Endodermal cell (in vitro differentiated cells): ENCODE results near the gene EDARADD. TPM values are rescaled to one million over a fixed set of nuclear protein-coding genes. Genes with fewer than 3 reads are reported as not detected.
A peak's percentile ranks its signal among the peaks of the same experiment; 100 is the strongest.

Source experiments
- DNase-seq: peaks from one replicate; pipeline ENCODE4 v3.0.0-alpha.2; 2017
- H3K27ac ChIP-seq: 2 replicates; pipeline ENCODE4 v1.5.1; 2013; ENCODE audit warnings: mild to moderate bottlenecking, low read depth, low read length, moderate library complexity
- H3K27me3 ChIP-seq: 2 replicates; pipeline ENCODE4 v1.6.1; 2013; ENCODE audit warnings: mild to moderate bottlenecking, low read length, moderate library complexity; ENCODE audit not compliant: insufficient read depth, control insufficient read depth, poor library complexity, severe bottlenecking
- H3K36me3 ChIP-seq: 2 replicates; pipeline ENCODE4 v1.7.0; 2013; ENCODE audit warnings: mild to moderate bottlenecking, low read length, moderate library complexity; ENCODE audit not compliant: control insufficient read depth, insufficient read depth
- H3K4me1 ChIP-seq: one replicate; pipeline ENCODE4 v1.7.0; 2013; ENCODE audit warnings: low read length; ENCODE audit not compliant: control insufficient read depth, insufficient read depth
- H3K4me3 ChIP-seq: 2 replicates; pipeline ENCODE4 v1.5.1; 2013; ENCODE audit warnings: mild to moderate bottlenecking, low read length, moderate library complexity
- H3K9ac ChIP-seq: 2 replicates; pipeline ENCODE4 v1.6.1; 2013; ENCODE audit warnings: mild to moderate bottlenecking, low read length, moderate library complexity; ENCODE audit not compliant: poor library complexity, severe bottlenecking; ENCODE audit errors: extremely low read depth
- H3K9me3 ChIP-seq: 2 replicates; pipeline ENCODE4 v1.6.1; 2013; ENCODE audit warnings: mild to moderate bottlenecking, low read length, moderate library complexity; ENCODE audit not compliant: control insufficient read depth
- H3K27ac Mint-ChIP-seq: 2 replicates; pipeline ENCODE4 v1.8.0; 2020; ENCODE audit warnings: mixed read lengths
- H3K27me3 Mint-ChIP-seq: 2 replicates; pipeline ENCODE4 v1.8.0; 2021; ENCODE audit warnings: mild to moderate bottlenecking, mixed read lengths; ENCODE audit not compliant: insufficient read depth
- H3K36me3 Mint-ChIP-seq: 2 replicates; pipeline ENCODE4 v1.8.0; 2020; ENCODE audit warnings: low read depth, mixed read lengths
- H3K4me1 Mint-ChIP-seq: 2 replicates; pipeline ENCODE4 v1.8.0; 2020; ENCODE audit warnings: mixed read lengths
- H3K4me3 Mint-ChIP-seq: 2 replicates; pipeline ENCODE4 v1.8.0; 2020; ENCODE audit warnings: mild to moderate bottlenecking, moderate library complexity, mixed read lengths
- H3K9me3 Mint-ChIP-seq: 2 replicates; pipeline ENCODE4 v1.8.0; 2020; ENCODE audit warnings: mild to moderate bottlenecking, mixed read lengths
- CTCF ChIP-seq: fragments of 200-600 bp; sonication (generic); conservative IDR thresholded peaks from 2 replicates; pipeline ENCODE4 v1.5.0; 2021; ENCODE audit warnings: antibody characterized with exemption, mild to moderate bottlenecking
- WGBS, 2 experiments: methylation state at CpG; one replicate each; pipeline versions ENCODE4 v1.1.5 to v1.1.7; 2013; ENCODE audit warnings: missing lambda C conversion rate in 2 of 2, mixed read lengths in 1 of 2; ENCODE audit not compliant: insufficient coverage in 1 of 2, insufficient read length in 1 of 2; 5-methylcytosine and 5-hydroxymethylcytosine counted together
- total RNA-seq, 2 donors: library from RNA; stranded (reverse); fragmentation: NEBNext Ultra II Directional in 1 of 2; extraction: Animal tissue kit (Norgen Biotek cat#: 25700) in 1 of 2; gene quantifications; 2 replicates in 1 of 2; 3 replicates in 1 of 2; pipeline ENCODE4 v1.2.1, GENCODE V29; 2021

EDARADD gene
- total RNA-seq, 2 donors from 2014 or later = 5.0 to 5.5 TPM

- Histone ChIP-seq H3K27ac (no peak overlapping the region), H3K9me3 (no peaks in the 10 kb centered on the region), H3K4me1 (peaks cover 7% of the 10 kb centered on the region), H3K4me3 (no peak overlapping the region), H3K9ac (no peak overlapping the region), H3K36me3 (no peaks in the 10 kb centered on the region), H3K27me3 (peaks cover 24% of the 10 kb centered on the region)
- Mint-ChIP-seq H3K27me3 (peaks cover 40% of the 10 kb centered on the region), H3K36me3 (no peaks in the 10 kb centered on the region), H3K4me3 (no peak overlapping the region), H3K4me1 (peaks cover 29% of the 10 kb centered on the region), H3K27ac (no peak overlapping the region), H3K9me3 (no peaks in the 10 kb centered on the region)
- 90 to 91% methylated on average over 2 to 10 of the region's 10 CpGs for WGBS, 2 experiments
- TF ChIP-seq CTCF = no peak
- no peak for DNase-seq
Measured at GRCh38 chr1:236398538-236398937, 4.5 kb downstream of the EDARADD start.

- Mint-ChIP-seq H3K27ac (peak overlapping the region; percentile 22), H3K4me1 (peaks cover 37% of the 10 kb centered on the region), H3K36me3 (no peaks in the 10 kb centered on the region), H3K27me3 (peaks cover 28% of the 10 kb centered on the region), H3K4me3 (peak overlapping the region; percentile 2), H3K9me3 (no peaks in the 10 kb centered on the region)
- Histone ChIP-seq H3K4me3 (peak overlapping the region; percentile 56), H3K36me3 (no peaks in the 10 kb centered on the region), H3K9me3 (no peaks in the 10 kb centered on the region), H3K27ac (no peak overlapping the region), H3K9ac (no peak overlapping the region), H3K4me1 (peaks cover 15% of the 10 kb centered on the region), H3K27me3 (peaks cover 11% of the 10 kb centered on the region)
- WGBS, 2 experiments = 32 to 33% methylated on average over 2 to 8 of the region's 8 CpGs
- TF ChIP-seq CTCF = no peak
- DNase-seq = peak; percentile 86
Measured at GRCh38 chr1:236400061-236400603, 6.0 kb downstream of the EDARADD start.

- TF ChIP-seq CTCF = no peak
- DNase-seq = peak; percentile 10
- H3K36me3 ChIP-seq = no peaks in the 10 kb centered on the region
- H3K4me1 ChIP-seq = peaks cover 15% of the 10 kb centered on the region
- peaks cover 2% of the 10 kb centered on the region for H3K27me3 ChIP-seq
- H3K4me3 ChIP-seq = no peak overlapping the region
- 86 to 98% methylated on average over 5 to 7 of the region's 7 CpGs for WGBS, 2 experiments
- H3K27me3 Mint-ChIP-seq = peaks cover 18% of the 10 kb centered on the region
- no peak overlapping the region for H3K27ac Mint-ChIP-seq
- peaks cover 3% of the 10 kb centered on the region for H3K36me3 Mint-ChIP-seq
- no peak overlapping the region for H3K27ac ChIP-seq
- no peak overlapping the region for H3K4me3 Mint-ChIP-seq
- peaks cover 37% of the 10 kb centered on the region for H3K4me1 Mint-ChIP-seq
- no peaks in the 10 kb centered on the region for H3K9me3 Mint-ChIP-seq
- H3K9me3 ChIP-seq = no peaks in the 10 kb centered on the region
- no peak overlapping the region for H3K9ac ChIP-seq
Measured at GRCh38 chr1:236401698-236402097, 7.6 kb downstream of the EDARADD start.
